CD14-positive monocyte (primary cell): ENCODE data around the gene WDR76. TPM values are rescaled to one million over a fixed set of nuclear protein-coding genes. Genes with fewer than 3 reads are reported as not detected.

Experiments used
- DNase-seq, 3 donors: peaks; one replicate each; pipeline ENCODE4 v3.0.0-alpha.2; 2011 to 2022
- H2AFZ ChIP-seq: 2 replicates; pipeline ENCODE4 v1.6.0; 2012; ENCODE audit warnings: mild to moderate bottlenecking, low read depth, low read length, inconsistent platforms; ENCODE audit not compliant: insufficient read depth, poor library complexity, severe bottlenecking
- H3K27ac ChIP-seq, 2 donors: 1 replicate in 1 of 2; 2 replicates in 1 of 2; pipeline ENCODE4 v1.5.1; 2012 to 2013; ENCODE audit warnings: low read length in 2 of 2, control low read depth in 1 of 2, inconsistent platforms in 1 of 2, low read depth in 1 of 2, mild to moderate bottlenecking in 1 of 2
- H3K27me3 ChIP-seq, 2 donors: one replicate each; pipeline versions ENCODE4 v1.6.0 to v1.6.1; 2011 to 2013; ENCODE audit warnings: low read length in 2 of 2; ENCODE audit not compliant: control insufficient read depth in 2 of 2, insufficient read depth in 2 of 2
- H3K36me3 ChIP-seq, 2 donors: replicated peaks in 1 of 2; 1 replicate in 1 of 2; 2 replicates in 1 of 2; pipeline versions ENCODE4 v1.5.1 to v1.6.1; 2012 to 2013; ENCODE audit warnings: low read length in 2 of 2, control low read depth in 1 of 2, inconsistent platforms in 1 of 2, mild to moderate bottlenecking in 1 of 2; ENCODE audit not compliant: insufficient read depth in 2 of 2, control insufficient read depth in 1 of 2
- H3K4me1 ChIP-seq, 2 donors: 1 replicate in 1 of 2; 2 replicates in 1 of 2; pipeline versions ENCODE4 v1.5.1 to v1.6.1; 2012 to 2013; ENCODE audit warnings: low read length in 2 of 2, control low read depth in 1 of 2, inconsistent platforms in 1 of 2, mild to moderate bottlenecking in 1 of 2, moderate library complexity in 1 of 2; ENCODE audit not compliant: insufficient read depth in 2 of 2, control insufficient read depth in 1 of 2
- H3K4me2 ChIP-seq: replicated peaks from 2 replicates; pipeline ENCODE3; 2012; ENCODE audit warnings: low read length, moderate library complexity, mild to moderate bottlenecking; ENCODE audit not compliant: poor library complexity, severe bottlenecking; ENCODE audit errors: extremely low read depth
- H3K4me3 ChIP-seq, 3 experiments: fragments of 200-600 bp in 1 of 3; sonication (generic) in 1 of 3; replicated peaks in 1 of 3; 1 replicate in 2 of 3; 2 replicates in 1 of 3; pipeline ENCODE4 v1.5.1; 2011 to 2013; ENCODE audit warnings: low read length in 3 of 3, mild to moderate bottlenecking in 3 of 3, control low read depth in 2 of 3, low read depth in 2 of 3, inconsistent platforms in 1 of 3, moderate library complexity in 1 of 3
- H3K79me2 ChIP-seq: 2 replicates; pipeline ENCODE4 v1.6.0; 2012; ENCODE audit warnings: mild to moderate bottlenecking, control low read depth, inconsistent platforms, low read length, moderate library complexity; ENCODE audit not compliant: insufficient read depth
- H3K9ac ChIP-seq: 2 replicates; pipeline ENCODE4 v1.6.0; 2017; ENCODE audit warnings: low read length, mild to moderate bottlenecking; ENCODE audit not compliant: insufficient read depth, poor library complexity, severe bottlenecking
- H3K9me3 ChIP-seq, 2 donors: replicated peaks in 1 of 2; 1 replicate in 1 of 2; 2 replicates in 1 of 2; pipeline versions ENCODE4 v1.5.1 to v1.6.1; 2012 to 2013; ENCODE audit warnings: low read length in 2 of 2, control low read depth in 1 of 2; ENCODE audit not compliant: control insufficient read depth in 1 of 2, insufficient read depth in 1 of 2
- H4K20me1 ChIP-seq: 2 replicates; pipeline ENCODE4 v1.6.0; 2012; ENCODE audit warnings: mild to moderate bottlenecking, low read length, control low read depth, moderate library complexity; ENCODE audit not compliant: insufficient read depth
- H3K27ac Mint-ChIP-seq, 7 donors: one replicate each; pipeline ENCODE4 v1.8.0; 2020; ENCODE audit warnings: mild to moderate bottlenecking in 7 of 7, mixed read lengths in 7 of 7, moderate library complexity in 6 of 7, inconsistent platforms in 2 of 7
- H3K27me3 Mint-ChIP-seq, 3 donors: one replicate each; pipeline ENCODE4 v1.8.0; 2021 to 2022; ENCODE audit warnings: low read depth in 3 of 3, mild to moderate bottlenecking in 3 of 3, mixed read lengths in 3 of 3, moderate library complexity in 3 of 3, inconsistent platforms in 1 of 3
- H3K36me3 Mint-ChIP-seq, 2 donors: one replicate each; pipeline ENCODE4 v1.8.0; 2020; ENCODE audit warnings: mixed read lengths in 2 of 2, inconsistent platforms in 1 of 2, mild to moderate bottlenecking in 1 of 2
- H3K4me1 Mint-ChIP-seq: one replicate; pipeline ENCODE4 v1.8.0; 2020; ENCODE audit warnings: mild to moderate bottlenecking, mixed read lengths
- H3K4me3 Mint-ChIP-seq, 2 donors: one replicate each; pipeline ENCODE4 v1.8.0; 2020; ENCODE audit warnings: mild to moderate bottlenecking in 2 of 2, mixed read lengths in 2 of 2, moderate library complexity in 1 of 2
- H3K9me3 Mint-ChIP-seq, 7 donors: one replicate each; pipeline ENCODE4 v1.8.0; 2020 to 2022; ENCODE audit warnings: mixed read lengths in 7 of 7, mild to moderate bottlenecking in 6 of 7, moderate library complexity in 6 of 7, inconsistent platforms in 2 of 7
- WGBS: methylation state at CpG from one replicate; pipeline ENCODE4 v1.1.5; 2013; ENCODE audit warnings: missing lambda C conversion rate; ENCODE audit not compliant: insufficient coverage; 5-methylcytosine and 5-hydroxymethylcytosine counted together
- intact Hi-C, 2 donors: fragments of 100-400 bp; cut with micrococcal nuclease; formaldehyde crosslinking; loops; one replicate each; pipeline versions ENCODE4 v1.15.0 to v1.15.1; 2023
- polyA plus RNA-seq, 3 donors: library from polyadenylated mRNA; depleted of rRNA in 1 of 3; unstranded in 2 of 3; stranded (reverse) in 1 of 3; fragments of 300-500 nt in 2 of 3; fragments of >200 nt in 1 of 3; fragmentation: Illumina TruSeq in 2 of 3; gene quantifications; 1 replicate in 2 of 3; 2 replicates in 1 of 3; pipeline ENCODE4 v1.2.3, GENCODE V29; 2012 to 2021
- TF ChIP-seq, protein P1 (sequence below): fragments of 200-600 bp; IDR thresholded peaks from one replicate; pipeline ENCODE4 v1.8.0; 2022; ENCODE audit warnings: antibody characterized with exemption, mild to moderate bottlenecking

Gene WDR76
- polyA plus RNA-seq, 3 donors, result 0.32 to 0.91 (median 0.40) TPM

DNA sequence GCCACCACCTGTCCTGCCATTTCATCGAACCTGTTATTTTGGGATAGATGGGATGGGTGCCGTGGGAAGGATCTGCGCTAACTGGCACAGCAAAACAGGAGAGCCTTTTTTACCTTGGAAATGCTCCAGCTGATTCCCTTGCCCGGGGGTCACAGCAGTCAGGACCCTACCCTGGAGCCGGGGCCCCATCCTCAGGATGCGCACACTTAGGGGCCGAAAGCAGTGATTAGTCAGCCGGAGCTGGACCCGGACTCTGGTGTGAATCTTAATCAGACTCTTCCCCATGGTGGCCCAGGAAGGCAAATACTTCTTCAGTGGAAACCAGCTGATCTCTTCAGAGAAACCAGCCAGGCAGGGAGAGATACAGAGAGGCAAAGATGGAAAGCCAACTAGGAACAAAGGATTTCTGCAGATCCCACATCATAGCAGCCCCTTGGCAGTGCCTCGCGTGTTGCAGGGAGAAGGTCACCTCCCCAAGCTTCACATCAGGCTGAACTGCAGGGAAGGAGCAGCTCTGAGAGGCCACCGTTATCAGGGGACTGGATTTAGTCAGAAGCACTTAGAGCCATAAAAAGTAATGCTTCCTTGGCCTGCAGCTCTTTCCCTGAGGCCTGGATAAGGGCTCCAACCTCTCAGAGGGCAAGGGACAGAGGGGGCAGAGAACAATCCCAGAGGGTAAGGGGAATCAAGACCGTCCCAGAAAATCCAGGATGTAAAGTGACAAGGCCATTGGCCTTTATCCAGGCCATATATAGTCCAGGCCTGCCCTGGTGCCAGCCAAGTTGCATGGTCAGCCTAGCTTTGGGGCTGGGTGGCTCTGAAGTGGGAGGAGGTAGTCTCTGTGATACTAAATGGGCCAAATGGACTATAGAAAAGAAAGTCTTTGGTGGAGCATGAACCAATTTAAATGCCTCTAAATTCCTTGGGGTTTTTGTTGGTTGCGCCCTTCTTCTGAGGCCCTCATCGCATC lies 52.9 kb downstream of the WDR76 start:
- Histone ChIP-seq H3K9ac (no peak overlapping the region), H3K4me1 (no peaks in the 10 kb centered on the region), H3K4me3 (no peak overlapping the region), H3K4me2 (no peak overlapping the region), H2AFZ (no peak overlapping the region), H3K27ac (no peak overlapping the region), H3K36me3 (peaks cover 0 to 37% of the 10 kb centered on the region in 2 donors), H3K9me3 (no peaks in the 10 kb centered on the region), H4K20me1 (no peaks in the 10 kb centered on the region), H3K27me3 (no peaks in the 10 kb centered on the region), H3K79me2 (no peaks in the 10 kb centered on the region)
- no peaks in the 10 kb centered on the region for H3K4me1 Mint-ChIP-seq
- intact Hi-C loops, result no loop called here
- peak overlapping the region in 2 of 7 donors; percentile 10 to 66 for H3K27ac Mint-ChIP-seq
- no peaks in the 10 kb centered on the region for H3K9me3 Mint-ChIP-seq
- over 99% methylated on average over 9 of the region's 15 CpGs for WGBS
- TF ChIP-seq, protein P1, sequence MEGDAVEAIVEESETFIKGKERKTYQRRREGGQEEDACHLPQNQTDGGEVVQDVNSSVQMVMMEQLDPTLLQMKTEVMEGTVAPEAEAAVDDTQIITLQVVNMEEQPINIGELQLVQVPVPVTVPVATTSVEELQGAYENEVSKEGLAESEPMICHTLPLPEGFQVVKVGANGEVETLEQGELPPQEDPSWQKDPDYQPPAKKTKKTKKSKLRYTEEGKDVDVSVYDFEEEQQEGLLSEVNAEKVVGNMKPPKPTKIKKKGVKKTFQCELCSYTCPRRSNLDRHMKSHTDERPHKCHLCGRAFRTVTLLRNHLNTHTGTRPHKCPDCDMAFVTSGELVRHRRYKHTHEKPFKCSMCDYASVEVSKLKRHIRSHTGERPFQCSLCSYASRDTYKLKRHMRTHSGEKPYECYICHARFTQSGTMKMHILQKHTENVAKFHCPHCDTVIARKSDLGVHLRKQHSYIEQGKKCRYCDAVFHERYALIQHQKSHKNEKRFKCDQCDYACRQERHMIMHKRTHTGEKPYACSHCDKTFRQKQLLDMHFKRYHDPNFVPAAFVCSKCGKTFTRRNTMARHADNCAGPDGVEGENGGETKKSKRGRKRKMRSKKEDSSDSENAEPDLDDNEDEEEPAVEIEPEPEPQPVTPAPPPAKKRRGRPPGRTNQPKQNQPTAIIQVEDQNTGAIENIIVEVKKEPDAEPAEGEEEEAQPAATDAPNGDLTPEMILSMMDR, result no peak
- H3K27me3 Mint-ChIP-seq, result no peaks in the 10 kb centered on the region
- DNase-seq, result no peak
- peaks cover 34 to 71% of the 10 kb centered on the region in 2 donors for H3K36me3 Mint-ChIP-seq
- H3K4me3 Mint-ChIP-seq, result no peak overlapping the region

DNA sequence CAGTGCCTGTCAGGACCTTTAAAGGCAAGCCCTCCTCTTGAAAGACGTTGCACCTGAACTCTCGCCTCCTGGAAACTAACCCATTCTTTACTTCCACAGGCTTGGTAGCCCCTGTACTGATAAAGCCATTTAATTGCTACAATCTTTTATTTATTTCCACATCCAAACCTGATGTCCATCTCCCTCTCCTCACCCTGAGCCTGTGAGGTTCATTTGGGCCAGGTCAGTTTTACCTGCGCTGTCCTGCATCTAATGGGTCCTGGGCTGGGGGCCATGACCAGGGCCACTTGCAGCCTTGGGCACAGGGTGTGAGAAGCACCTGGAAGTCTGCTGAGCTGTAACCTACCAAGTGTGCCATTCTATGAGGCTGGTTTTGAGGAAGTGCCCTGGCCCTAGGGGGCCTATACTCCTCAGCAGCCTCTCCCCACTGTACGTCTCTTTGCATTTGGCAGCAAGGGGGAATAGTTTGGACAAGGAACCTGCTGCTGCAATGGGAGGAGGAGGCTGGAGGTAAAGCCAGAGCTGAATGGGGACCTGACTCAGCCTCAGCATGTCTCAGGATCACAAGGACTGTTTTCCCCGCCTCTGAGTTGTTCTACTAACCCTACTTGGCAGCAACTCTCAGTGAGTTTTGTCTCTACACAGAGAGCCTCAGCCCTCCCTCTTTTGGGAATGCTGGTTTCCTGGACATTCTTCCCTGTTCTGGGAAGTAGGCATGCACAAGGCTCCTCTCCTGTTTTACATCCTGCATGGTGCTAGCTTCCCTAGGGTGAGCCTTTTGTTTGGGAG lies 53.8 kb downstream of the WDR76 start:
- Histone ChIP-seq H3K27me3 (no peaks in the 10 kb centered on the region), H2AFZ (no peak overlapping the region), H3K36me3 (peaks cover 0 to 37% of the 10 kb centered on the region in 2 donors), H4K20me1 (no peaks in the 10 kb centered on the region), H3K4me2 (no peak overlapping the region), H3K27ac (no peak overlapping the region), H3K9ac (no peak overlapping the region), H3K4me1 (no peaks in the 10 kb centered on the region), H3K79me2 (no peaks in the 10 kb centered on the region), H3K9me3 (no peaks in the 10 kb centered on the region), H3K4me3 (no peak overlapping the region)
- Mint-ChIP-seq H3K27me3 (no peaks in the 10 kb centered on the region), H3K4me1 (no peaks in the 10 kb centered on the region), H3K36me3 (peaks cover 32 to 66% of the 10 kb centered on the region in 2 donors), H3K9me3 (no peaks in the 10 kb centered on the region), H3K4me3 (no peak overlapping the region), H3K27ac (peak overlapping the region in 2 of 7 donors; percentile 50 to 58)
- no peak for DNase-seq
- intact Hi-C loops, result no loop called here
- TF ChIP-seq, protein P1, result no peak
- 97% methylated on average over 4 of the region's 5 CpGs for WGBS
